HL-60 (cell line): ENCODE measurements around the gene IFIT2.

Experiments used
- DNase-seq, 2 experiments: peaks; one replicate each; pipeline ENCODE4 v3.0.0-alpha.2; 2010 to 2020; ENCODE audit warnings: low read depth in 1 of 2, low spot score in 1 of 2
- H3K27ac ChIP-seq: fragments of 250-450 bp; sonication (Bioruptor Pico); replicated peaks from 2 replicates; pipeline ENCODE4 v1.5.1; 2020; ENCODE audit warnings: mild to moderate bottlenecking, moderate library complexity
- H3K27me3 ChIP-seq: fragments of 250-450 bp; sonication (Bioruptor Pico); 2 replicates; pipeline ENCODE4 v1.5.1; 2021; ENCODE audit warnings: mild to moderate bottlenecking, moderate library complexity; ENCODE audit not compliant: insufficient read depth, poor library complexity, severe bottlenecking
- H3K4me3 ChIP-seq: replicated peaks from 2 replicates; pipeline ENCODE4 v1.5.1; 2011; ENCODE audit warnings: mild to moderate bottlenecking, control low read depth, low read length; ENCODE audit not compliant: insufficient read depth
- CTCF ChIP-seq: IDR thresholded peaks from one replicate; pipeline ENCODE4 v1.5.1; 2011; ENCODE audit warnings: low read length, control low read depth, inconsistent platforms; ENCODE audit not compliant: insufficient read depth
- GABPA ChIP-seq: IDR thresholded peaks from 2 replicates; pipeline ENCODE4 v1.6.1; 2012; ENCODE audit warnings: low read depth
- POLR2AphosphoS5 ChIP-seq: IDR thresholded peaks from 2 replicates; pipeline ENCODE4 v1.6.1; 2012; ENCODE audit warnings: low read depth
- REST ChIP-seq: IDR thresholded peaks from 2 replicates; pipeline ENCODE4 v1.6.1; 2012; ENCODE audit warnings: low read depth; ENCODE audit not compliant: insufficient replicate concordance
- SPI1 ChIP-seq: IDR thresholded peaks from 2 replicates; pipeline ENCODE4 v1.6.1; 2012; ENCODE audit warnings: low read depth, mild to moderate bottlenecking, borderline replicate concordance

The IFIT2 gene

GRCh38 chr10:89263531-89263930, 38.3 kb upstream of the IFIT2 start:
- DNase-seq: no peak
- Histone ChIP-seq H3K27me3 (no peaks in the 10 kb centered on the region), H3K27ac (no peak overlapping the region), H3K4me3 (no peak overlapping the region)
- TF ChIP-seq GABPA (no peak), REST (no peak)

GRCh38 chr10:89266721-89267453, 35.0 kb upstream of the IFIT2 start:
- no peak for DNase-seq
- no peak for TF ChIP-seq REST
- TF ChIP-seq SPI1: no peak
- no peak for TF ChIP-seq GABPA
- TF ChIP-seq POLR2AphosphoS5: no peak
- TF ChIP-seq CTCF: no peak
- no peaks in the 10 kb centered on the region for H3K27me3 ChIP-seq
- no peak overlapping the region for H3K4me3 ChIP-seq
- no peak overlapping the region for H3K27ac ChIP-seq

- no peak overlapping the region for H3K4me3 ChIP-seq
- H3K27ac ChIP-seq: no peak overlapping the region
- H3K27me3 ChIP-seq: no peaks in the 10 kb centered on the region
- DNase-seq: no peak
- TF ChIP-seq GABPA (no peak), REST (no peak), SPI1 (no peak), POLR2AphosphoS5 (no peak), CTCF (no peak)
Observed at GRCh38 chr10:89269433-89270152, 32.3 kb upstream of the IFIT2 start.
